Measurements from ENCODE around the gene TMEM97.

GRCh38 chr17:28306954-28307401 lies 12.0 kb upstream of the TMEM97 start:
- TF ChIP-seq REST (IDR thresholded peaks at IDR 0.05; ENCODE audit: borderline replicate concordance) (no peak), CTCF (IDR thresholded peaks at IDR 0.05; ENCODE audit: poor library complexity, severe bottlenecking) (no peak), EP300 (conservative IDR thresholded peaks at IDR 0.05; ENCODE audit: poor library complexity, severe bottlenecking) (no peak), EZH2 (IDR thresholded peaks at IDR 0.05; ENCODE audit: borderline replicate concordance, insufficient read depth, low read length, poor library complexity, severe bottlenecking) (no peak), POLR2AphosphoS5 (IDR thresholded peaks at IDR 0.05) (no peak), RAD21 (conservative IDR thresholded peaks at IDR 0.05) (no peak), TAF1 (IDR thresholded peaks at IDR 0.05; ENCODE audit: low read depth) (no peak), SMC3 (conservative IDR thresholded peaks at IDR 0.05; ENCODE audit: poor library complexity) (no peak), MXI1 (conservative IDR thresholded peaks at IDR 0.05; ENCODE audit: poor library complexity, severe bottlenecking) (no peak)

Data from neural cell (in vitro differentiated cells).